ENCODE measurements around the gene MT2A.

GRCh38 chr16:56583351-56584168 lies 24.8 kb upstream of the MT2A start:
- TF ChIP-seq POLR2AphosphoS5 (IDR thresholded peaks at IDR 0.05; ENCODE audit: low read depth, low read length) (no peak), CTCF (IDR thresholded peaks at IDR 0.05) (no peak)
- TF ChIP-seq, protein P1, sequence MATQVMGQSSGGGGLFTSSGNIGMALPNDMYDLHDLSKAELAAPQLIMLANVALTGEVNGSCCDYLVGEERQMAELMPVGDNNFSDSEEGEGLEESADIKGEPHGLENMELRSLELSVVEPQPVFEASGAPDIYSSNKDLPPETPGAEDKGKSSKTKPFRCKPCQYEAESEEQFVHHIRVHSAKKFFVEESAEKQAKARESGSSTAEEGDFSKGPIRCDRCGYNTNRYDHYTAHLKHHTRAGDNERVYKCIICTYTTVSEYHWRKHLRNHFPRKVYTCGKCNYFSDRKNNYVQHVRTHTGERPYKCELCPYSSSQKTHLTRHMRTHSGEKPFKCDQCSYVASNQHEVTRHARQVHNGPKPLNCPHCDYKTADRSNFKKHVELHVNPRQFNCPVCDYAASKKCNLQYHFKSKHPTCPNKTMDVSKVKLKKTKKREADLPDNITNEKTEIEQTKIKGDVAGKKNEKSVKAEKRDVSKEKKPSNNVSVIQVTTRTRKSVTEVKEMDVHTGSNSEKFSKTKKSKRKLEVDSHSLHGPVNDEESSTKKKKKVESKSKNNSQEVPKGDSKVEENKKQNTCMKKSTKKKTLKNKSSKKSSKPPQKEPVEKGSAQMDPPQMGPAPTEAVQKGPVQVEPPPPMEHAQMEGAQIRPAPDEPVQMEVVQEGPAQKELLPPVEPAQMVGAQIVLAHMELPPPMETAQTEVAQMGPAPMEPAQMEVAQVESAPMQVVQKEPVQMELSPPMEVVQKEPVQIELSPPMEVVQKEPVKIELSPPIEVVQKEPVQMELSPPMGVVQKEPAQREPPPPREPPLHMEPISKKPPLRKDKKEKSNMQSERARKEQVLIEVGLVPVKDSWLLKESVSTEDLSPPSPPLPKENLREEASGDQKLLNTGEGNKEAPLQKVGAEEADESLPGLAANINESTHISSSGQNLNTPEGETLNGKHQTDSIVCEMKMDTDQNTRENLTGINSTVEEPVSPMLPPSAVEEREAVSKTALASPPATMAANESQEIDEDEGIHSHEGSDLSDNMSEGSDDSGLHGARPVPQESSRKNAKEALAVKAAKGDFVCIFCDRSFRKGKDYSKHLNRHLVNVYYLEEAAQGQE (IDR thresholded peaks at IDR 0.05; ENCODE audit: insufficient read depth in 1 of 2, low read depth in 2 of 2, low read length in 1 of 2), result no peak
